ENCODE data around the gene OLFM1.

The OLFM1 gene

GRCh38 chr9:135062254-135062653, 25.2 kb upstream of the OLFM1 start:
- TF ChIP-seq RAD21 (IDR thresholded peaks at IDR 0.05; ENCODE audit: low read depth) (no peak), CREB1 (IDR thresholded peaks at IDR 0.05; ENCODE audit: low read depth) (no peak), MAX (IDR thresholded peaks at IDR 0.05) (no peak), CEBPB (IDR thresholded peaks at IDR 0.05) (no peak), YY1 (IDR thresholded peaks at IDR 0.05; ENCODE audit: low read depth) (no peak), FOXM1 (IDR thresholded peaks at IDR 0.05; ENCODE audit: borderline replicate concordance, low read depth) (no peak)

DNA sequence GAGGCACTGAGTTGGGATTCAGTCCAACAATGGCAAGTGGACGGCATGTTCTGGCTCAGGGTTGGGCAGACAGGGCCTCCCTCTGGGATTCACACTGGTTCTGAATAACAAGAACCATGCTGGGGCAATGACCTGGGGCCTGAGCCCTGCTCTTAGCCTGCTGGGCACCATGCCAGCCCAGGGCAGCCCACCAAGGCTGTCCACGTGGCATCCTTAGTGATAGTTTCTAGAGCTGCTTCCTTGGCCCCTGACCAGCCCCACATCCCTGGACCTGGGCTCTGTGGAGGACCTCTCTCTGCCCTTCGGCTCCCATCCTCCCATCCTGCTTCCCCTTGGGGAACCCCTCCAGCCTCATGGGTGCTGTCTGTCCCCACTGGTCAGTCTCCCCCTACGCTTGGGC, 22.3 kb upstream of the OLFM1 start:
- no peak for TF ChIP-seq CREB1 (IDR thresholded peaks at IDR 0.05; ENCODE audit: low read depth)

DNA sequence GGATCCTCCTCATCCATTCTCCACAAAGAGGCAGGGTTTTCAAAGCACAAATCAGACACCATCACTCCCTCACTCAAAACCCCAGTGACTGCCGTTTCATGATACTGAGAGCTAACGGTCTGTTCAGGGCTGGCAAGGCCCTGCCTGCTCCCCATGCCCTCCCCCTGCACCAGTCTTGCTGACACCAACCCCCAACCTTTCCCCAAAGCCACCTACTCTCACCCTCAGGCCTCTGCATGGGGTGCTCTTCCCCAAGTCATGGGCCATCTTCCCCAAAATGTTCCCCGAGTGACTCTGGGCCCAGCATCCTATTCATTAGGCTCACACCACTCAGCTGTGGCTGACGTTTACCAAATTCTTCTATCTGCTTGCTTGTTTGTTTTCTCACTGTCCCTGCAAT, 21.7 kb upstream of the OLFM1 start:
- TF ChIP-seq, protein P1, sequence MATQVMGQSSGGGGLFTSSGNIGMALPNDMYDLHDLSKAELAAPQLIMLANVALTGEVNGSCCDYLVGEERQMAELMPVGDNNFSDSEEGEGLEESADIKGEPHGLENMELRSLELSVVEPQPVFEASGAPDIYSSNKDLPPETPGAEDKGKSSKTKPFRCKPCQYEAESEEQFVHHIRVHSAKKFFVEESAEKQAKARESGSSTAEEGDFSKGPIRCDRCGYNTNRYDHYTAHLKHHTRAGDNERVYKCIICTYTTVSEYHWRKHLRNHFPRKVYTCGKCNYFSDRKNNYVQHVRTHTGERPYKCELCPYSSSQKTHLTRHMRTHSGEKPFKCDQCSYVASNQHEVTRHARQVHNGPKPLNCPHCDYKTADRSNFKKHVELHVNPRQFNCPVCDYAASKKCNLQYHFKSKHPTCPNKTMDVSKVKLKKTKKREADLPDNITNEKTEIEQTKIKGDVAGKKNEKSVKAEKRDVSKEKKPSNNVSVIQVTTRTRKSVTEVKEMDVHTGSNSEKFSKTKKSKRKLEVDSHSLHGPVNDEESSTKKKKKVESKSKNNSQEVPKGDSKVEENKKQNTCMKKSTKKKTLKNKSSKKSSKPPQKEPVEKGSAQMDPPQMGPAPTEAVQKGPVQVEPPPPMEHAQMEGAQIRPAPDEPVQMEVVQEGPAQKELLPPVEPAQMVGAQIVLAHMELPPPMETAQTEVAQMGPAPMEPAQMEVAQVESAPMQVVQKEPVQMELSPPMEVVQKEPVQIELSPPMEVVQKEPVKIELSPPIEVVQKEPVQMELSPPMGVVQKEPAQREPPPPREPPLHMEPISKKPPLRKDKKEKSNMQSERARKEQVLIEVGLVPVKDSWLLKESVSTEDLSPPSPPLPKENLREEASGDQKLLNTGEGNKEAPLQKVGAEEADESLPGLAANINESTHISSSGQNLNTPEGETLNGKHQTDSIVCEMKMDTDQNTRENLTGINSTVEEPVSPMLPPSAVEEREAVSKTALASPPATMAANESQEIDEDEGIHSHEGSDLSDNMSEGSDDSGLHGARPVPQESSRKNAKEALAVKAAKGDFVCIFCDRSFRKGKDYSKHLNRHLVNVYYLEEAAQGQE (IDR thresholded peaks at IDR 0.05; ENCODE audit: low read depth): no peak
- no peak for TF ChIP-seq RAD21 (IDR thresholded peaks at IDR 0.05; ENCODE audit: low read depth)
- TF ChIP-seq MAX (IDR thresholded peaks at IDR 0.05): no peak
- no peak for TF ChIP-seq ZBTB7A (IDR thresholded peaks at IDR 0.05; ENCODE audit: low read depth)

DNA sequence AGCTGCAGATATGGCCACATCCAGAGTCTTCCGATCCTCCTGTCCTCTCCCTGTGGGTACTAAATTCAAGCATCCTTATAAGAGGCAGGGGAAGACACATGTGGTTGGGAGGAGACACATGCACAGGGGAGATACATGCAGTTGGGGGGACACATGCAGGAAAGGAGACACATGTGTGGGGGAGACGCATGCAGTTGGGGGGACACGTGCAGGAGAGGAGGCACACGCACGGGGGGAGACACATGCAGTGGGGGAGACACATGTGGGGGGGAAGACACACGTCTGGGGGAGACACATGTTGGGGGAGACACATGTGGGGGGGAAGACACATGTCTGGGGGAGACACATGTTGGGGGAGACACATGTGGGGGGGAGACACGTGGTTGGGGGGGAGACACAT, 21.2 kb upstream of the OLFM1 start:
- TF ChIP-seq, protein P1 (IDR thresholded peaks at IDR 0.05; ENCODE audit: low read depth): no peak
- TF ChIP-seq TEAD4 (IDR thresholded peaks at IDR 0.05): no peak
- no peak for TF ChIP-seq EGR1 (IDR thresholded peaks at IDR 0.05)
- no peak for TF ChIP-seq RAD21 (IDR thresholded peaks at IDR 0.05; ENCODE audit: low read depth)
- no peak for TF ChIP-seq TAF1 (IDR thresholded peaks at IDR 0.05; ENCODE audit: low read depth)
- TF ChIP-seq, protein P2, sequence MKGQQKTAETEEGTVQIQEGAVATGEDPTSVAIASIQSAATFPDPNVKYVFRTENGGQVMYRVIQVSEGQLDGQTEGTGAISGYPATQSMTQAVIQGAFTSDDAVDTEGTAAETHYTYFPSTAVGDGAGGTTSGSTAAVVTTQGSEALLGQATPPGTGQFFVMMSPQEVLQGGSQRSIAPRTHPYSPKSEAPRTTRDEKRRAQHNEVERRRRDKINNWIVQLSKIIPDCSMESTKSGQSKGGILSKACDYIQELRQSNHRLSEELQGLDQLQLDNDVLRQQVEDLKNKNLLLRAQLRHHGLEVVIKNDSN (IDR thresholded peaks at IDR 0.05): no peak
- TF ChIP-seq CEBPB (IDR thresholded peaks at IDR 0.05): no peak

- TF ChIP-seq EP300 (IDR thresholded peaks at IDR 0.05; ENCODE audit: borderline replicate concordance): no peak
- TF ChIP-seq ZBTB7A (IDR thresholded peaks at IDR 0.05; ENCODE audit: low read depth): no peak
- TF ChIP-seq TAF1 (IDR thresholded peaks at IDR 0.05; ENCODE audit: low read depth): no peak
- no peak for TF ChIP-seq TCF12 (IDR thresholded peaks at IDR 0.05; ENCODE audit: low read depth)
- TF ChIP-seq FOXM1 (IDR thresholded peaks at IDR 0.05; ENCODE audit: borderline replicate concordance, low read depth): no peak
- TF ChIP-seq RAD21 (IDR thresholded peaks at IDR 0.05; ENCODE audit: low read depth): no peak
- TF ChIP-seq MAX (IDR thresholded peaks at IDR 0.05): no peak
- TF ChIP-seq CEBPB (IDR thresholded peaks at IDR 0.05): no peak
- no peak for TF ChIP-seq YY1 (IDR thresholded peaks at IDR 0.05; ENCODE audit: low read depth)
- no peak for TF ChIP-seq TEAD4 (IDR thresholded peaks at IDR 0.05)
Observed at GRCh38 chr9:135067096-135067710, 20.3 kb upstream of the OLFM1 start.

DNA sequence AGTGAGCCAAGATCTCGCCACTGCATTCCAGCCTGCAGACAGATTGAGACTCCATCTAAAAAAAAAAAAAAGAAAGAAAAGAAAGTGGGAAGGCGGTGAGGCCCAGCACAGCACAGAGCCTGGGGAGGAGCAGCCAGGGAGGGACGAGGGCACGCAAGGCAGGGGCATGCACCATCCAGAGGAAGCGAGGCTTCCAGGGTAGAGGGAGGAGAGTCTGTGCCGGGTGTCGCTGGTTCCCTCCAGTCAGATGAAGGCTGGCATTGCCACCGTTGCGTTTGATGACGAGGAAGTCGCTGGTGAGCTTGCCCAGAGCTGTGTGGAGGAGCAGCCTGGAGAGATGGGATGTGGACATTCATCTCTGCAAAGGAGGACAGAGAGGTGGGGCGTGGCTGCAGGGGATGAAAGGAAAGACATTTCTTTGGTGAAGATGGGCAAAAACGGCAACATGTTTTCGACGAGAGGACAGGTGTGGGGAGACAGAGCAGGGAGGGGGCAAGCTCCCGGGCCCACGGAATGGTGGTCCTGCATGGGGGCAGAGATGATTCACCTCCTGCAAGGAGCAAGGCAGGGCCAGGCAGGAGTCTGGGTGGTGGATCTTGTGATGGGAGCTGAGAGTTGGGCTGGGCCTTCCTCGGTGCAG, 18.6 kb upstream of the OLFM1 start:
- TF ChIP-seq, protein P1 (IDR thresholded peaks at IDR 0.05; ENCODE audit: low read depth): no peak
- TF ChIP-seq NFIC (IDR thresholded peaks at IDR 0.05): no peak
- TF ChIP-seq CREB1 (IDR thresholded peaks at IDR 0.05; ENCODE audit: low read depth): no peak
- TF ChIP-seq ZBTB7A (IDR thresholded peaks at IDR 0.05; ENCODE audit: low read depth): no peak
- TF ChIP-seq EGR1 (IDR thresholded peaks at IDR 0.05): no peak
- TF ChIP-seq MAX (IDR thresholded peaks at IDR 0.05): no peak
- no peak for TF ChIP-seq TAF1 (IDR thresholded peaks at IDR 0.05; ENCODE audit: low read depth)
- no peak for TF ChIP-seq FOXM1 (IDR thresholded peaks at IDR 0.05; ENCODE audit: borderline replicate concordance, low read depth)
- TF ChIP-seq YY1 (IDR thresholded peaks at IDR 0.05; ENCODE audit: low read depth): no peak
- TF ChIP-seq RAD21 (IDR thresholded peaks at IDR 0.05; ENCODE audit: low read depth): no peak
- TF ChIP-seq TCF12 (IDR thresholded peaks at IDR 0.05; ENCODE audit: low read depth): no peak
- no peak for TF ChIP-seq TEAD4 (IDR thresholded peaks at IDR 0.05)
- no peak for TF ChIP-seq CEBPB (IDR thresholded peaks at IDR 0.05)
- TF ChIP-seq, protein P2 (IDR thresholded peaks at IDR 0.05): no peak
- TF ChIP-seq EP300 (IDR thresholded peaks at IDR 0.05; ENCODE audit: borderline replicate concordance): no peak

All from Ishikawa (cell line).